Mesendoderm (in vitro differentiated cells): Measurements from ENCODE around the gene MAT2B.

Experiments used
- DNase-seq: peaks from one replicate; pipeline ENCODE4 v3.0.0; 2013
- H2AK5ac ChIP-seq: 2 replicates; pipeline ENCODE4 v1.6.1; 2013; ENCODE audit warnings: low read length, inconsistent platforms
- H2BK120ac ChIP-seq: 2 replicates; pipeline ENCODE4 v1.6.1; 2013; ENCODE audit warnings: low read depth, mild to moderate bottlenecking, low read length, moderate library complexity, mixed read lengths
- H2BK15ac ChIP-seq: replicated peaks from 2 replicates; pipeline ENCODE4 v1.6.1; 2013; ENCODE audit warnings: low read depth, mild to moderate bottlenecking, moderate library complexity
- H2BK5ac ChIP-seq: 2 replicates; pipeline ENCODE4 v1.6.1; 2013; ENCODE audit warnings: low read length, inconsistent platforms
- H3K18ac ChIP-seq: 2 replicates; pipeline ENCODE4 v1.6.1; 2013; ENCODE audit warnings: mild to moderate bottlenecking, low read length, mixed read lengths
- H3K23ac ChIP-seq: one replicate; pipeline ENCODE4 v1.6.1; 2013; ENCODE audit warnings: low read length
- H3K27ac ChIP-seq: 2 replicates; pipeline ENCODE4 v1.5.1; 2013; ENCODE audit warnings: low read depth, mild to moderate bottlenecking, inconsistent platforms, low read length, moderate library complexity
- H3K27me3 ChIP-seq: 2 replicates; pipeline ENCODE4 v1.6.1; 2013; ENCODE audit warnings: low read length, control low read depth, mild to moderate bottlenecking, inconsistent platforms; ENCODE audit not compliant: insufficient read depth, poor library complexity
- H3K36me3 ChIP-seq: 2 replicates; pipeline ENCODE4 v1.6.1; 2013; ENCODE audit warnings: low read length, inconsistent platforms; ENCODE audit not compliant: control insufficient read depth, insufficient read depth
- H3K4ac ChIP-seq: one replicate; pipeline ENCODE4 v1.6.1; 2013; ENCODE audit warnings: low read depth, mild to moderate bottlenecking, low read length, moderate library complexity
- H3K4me1 ChIP-seq: 2 replicates; pipeline ENCODE4 v1.6.1; 2013; ENCODE audit warnings: low read depth, low read length, inconsistent platforms; ENCODE audit not compliant: control insufficient read depth
- H3K4me2 ChIP-seq: 2 replicates; pipeline ENCODE4 v1.6.1; 2013; ENCODE audit warnings: low read length
- H3K4me3 ChIP-seq: 2 replicates; pipeline ENCODE4 v1.5.1; 2013; ENCODE audit warnings: mild to moderate bottlenecking, low read length
- H3K56ac ChIP-seq: one replicate; pipeline ENCODE4 v1.6.1; 2013; ENCODE audit warnings: low read length
- H3K79me1 ChIP-seq: 2 replicates; pipeline ENCODE4 v1.6.1; 2013; ENCODE audit warnings: low read length, inconsistent platforms
- H3K79me2 ChIP-seq: 2 replicates; pipeline ENCODE4 v1.6.1; 2013; ENCODE audit warnings: mild to moderate bottlenecking, low read length; ENCODE audit not compliant: control insufficient read depth, insufficient read depth
- H3K9ac ChIP-seq: 2 replicates; pipeline ENCODE4 v1.6.1; 2013; ENCODE audit warnings: low read length, inconsistent platforms
- H4K5ac ChIP-seq: one replicate; pipeline ENCODE4 v1.6.1; 2013; ENCODE audit warnings: low read length
- H4K8ac ChIP-seq: one replicate; pipeline ENCODE4 v1.6.1; 2013; ENCODE audit warnings: low read depth, mild to moderate bottlenecking, control low read depth, low read length, moderate library complexity
- WGBS: extraction: QIAGEN DNeasy Blood & Tissue Kit; methylation state at CpG from one replicate; pipeline ENCODE4 v1.1.7; 2013; ENCODE audit warnings: low lambda C conversion rate, missing lambda C conversion rate; ENCODE audit not compliant: insufficient coverage; ENCODE audit errors: extremely low coverage; 5-methylcytosine and 5-hydroxymethylcytosine counted together

The MAT2B gene

GRCh38 chr5:163475411-163475810 lies 30.0 kb upstream of the MAT2B start:
- H3K4me3 ChIP-seq: no peak overlapping the region
- H3K9ac ChIP-seq: no peak overlapping the region
- no peaks in the 10 kb centered on the region for H3K36me3 ChIP-seq
- no peak overlapping the region for H2AK5ac ChIP-seq
- no peak overlapping the region for H2BK5ac ChIP-seq
- H3K4me1 ChIP-seq: no peaks in the 10 kb centered on the region
- no peak overlapping the region for H2BK120ac ChIP-seq
- H3K23ac ChIP-seq: no peak overlapping the region
- H3K4me2 ChIP-seq: no peak overlapping the region
- H3K27ac ChIP-seq: no peak overlapping the region
- no peak overlapping the region for H3K18ac ChIP-seq
- no peak for DNase-seq
- H3K79me2 ChIP-seq: no peaks in the 10 kb centered on the region
- H4K8ac ChIP-seq: no peak overlapping the region
- no peak overlapping the region for H4K5ac ChIP-seq
- no peaks in the 10 kb centered on the region for H3K27me3 ChIP-seq
- H2BK15ac ChIP-seq: no peak overlapping the region
- no peak overlapping the region for H3K56ac ChIP-seq
- H3K4ac ChIP-seq: no peak overlapping the region
- H3K79me1 ChIP-seq: no peaks in the 10 kb centered on the region
- 100% methylated on average over 1 of the region's 2 CpGs for WGBS

GRCh38 chr5:163478126-163478981 lies 27.1 kb upstream of the MAT2B start:
- H3K27ac ChIP-seq: no peak overlapping the region
- no peak overlapping the region for H3K56ac ChIP-seq
- no peaks in the 10 kb centered on the region for H3K79me1 ChIP-seq
- H2BK15ac ChIP-seq: no peak overlapping the region
- H2AK5ac ChIP-seq: no peak overlapping the region
- no peak overlapping the region for H3K4me3 ChIP-seq
- H3K18ac ChIP-seq: no peak overlapping the region
- no peak overlapping the region for H2BK5ac ChIP-seq
- H3K23ac ChIP-seq: no peak overlapping the region
- DNase-seq: no peak
- no peaks in the 10 kb centered on the region for H3K36me3 ChIP-seq
- H3K4me1 ChIP-seq: no peaks in the 10 kb centered on the region
- no peak overlapping the region for H2BK120ac ChIP-seq
- no peak overlapping the region for H4K5ac ChIP-seq
- H3K27me3 ChIP-seq: no peaks in the 10 kb centered on the region
- H3K4me2 ChIP-seq: no peak overlapping the region
- no peak overlapping the region for H4K8ac ChIP-seq
- no CpG with 5 or more reads among the region's 2 CpGs for WGBS
- H3K4ac ChIP-seq: no peak overlapping the region
- H3K79me2 ChIP-seq: no peaks in the 10 kb centered on the region
- H3K9ac ChIP-seq: no peak overlapping the region

GRCh38 chr5:163478982-163479271 lies 26.5 kb upstream of the MAT2B start:
- Histone ChIP-seq H2BK120ac (no peak overlapping the region), H2BK5ac (no peak overlapping the region), H4K8ac (no peak overlapping the region), H3K4me1 (no peaks in the 10 kb centered on the region), H3K4ac (no peak overlapping the region), H3K4me3 (no peak overlapping the region), H3K23ac (no peak overlapping the region), H3K9ac (no peak overlapping the region), H3K56ac (no peak overlapping the region), H3K79me2 (no peaks in the 10 kb centered on the region), H3K27me3 (no peaks in the 10 kb centered on the region), H2BK15ac (no peak overlapping the region), H3K18ac (no peak overlapping the region), H2AK5ac (no peak overlapping the region), H3K79me1 (no peaks in the 10 kb centered on the region), H4K5ac (no peak overlapping the region), H3K27ac (no peak overlapping the region), H3K4me2 (no peak overlapping the region), H3K36me3 (no peaks in the 10 kb centered on the region)
- WGBS: no CpG with 5 or more reads among the region's 1 CpG
- DNase-seq: no peak

- peak; percentile 87 for DNase-seq
- Histone ChIP-seq H3K27ac (no peak overlapping the region), H3K27me3 (no peaks in the 10 kb centered on the region), H3K9ac (no peak overlapping the region), H3K79me2 (no peaks in the 10 kb centered on the region), H3K4ac (no peak overlapping the region), H2BK5ac (no peak overlapping the region), H4K5ac (no peak overlapping the region), H4K8ac (no peak overlapping the region), H2AK5ac (no peak overlapping the region), H3K4me3 (no peak overlapping the region), H3K18ac (no peak overlapping the region), H3K4me2 (no peak overlapping the region), H3K4me1 (no peaks in the 10 kb centered on the region), H3K79me1 (no peaks in the 10 kb centered on the region), H3K23ac (no peak overlapping the region), H2BK15ac (no peak overlapping the region), H3K56ac (peak overlapping the region; percentile 50), H2BK120ac (no peak overlapping the region), H3K36me3 (no peaks in the 10 kb centered on the region)
- WGBS: no CpG with 5 or more reads among the region's 6 CpGs
Measured at GRCh38 chr5:163489055-163489744, 16.2 kb upstream of the MAT2B start.

- DNase-seq: no peak
- Histone ChIP-seq H3K27ac (no peak overlapping the region), H3K36me3 (no peaks in the 10 kb centered on the region)
Measured at GRCh38 chr5:163489745-163490075, 15.7 kb upstream of the MAT2B start.

More at GRCh38 chr5:163489745-163490075, 15.7 kb upstream of the MAT2B start:
- no peak overlapping the region for H3K18ac ChIP-seq
- H3K4me2 ChIP-seq: no peak overlapping the region
- H4K8ac ChIP-seq: no peak overlapping the region
- H3K9ac ChIP-seq: peak overlapping the region; percentile 3
- H3K27me3 ChIP-seq: no peaks in the 10 kb centered on the region
- H2BK15ac ChIP-seq: no peak overlapping the region
- H2BK120ac ChIP-seq: no peak overlapping the region
- no peak overlapping the region for H3K23ac ChIP-seq
- no peaks in the 10 kb centered on the region for H3K79me2 ChIP-seq
- no peak overlapping the region for H2AK5ac ChIP-seq
- no peak overlapping the region for H2BK5ac ChIP-seq
- H3K79me1 ChIP-seq: no peaks in the 10 kb centered on the region
- no peaks in the 10 kb centered on the region for H3K4me1 ChIP-seq
- H3K56ac ChIP-seq: no peak overlapping the region
- H4K5ac ChIP-seq: no peak overlapping the region
- no peak overlapping the region for H3K4me3 ChIP-seq
- no CpG with 5 or more reads among the region's 3 CpGs for WGBS
- H3K4ac ChIP-seq: no peak overlapping the region
